Activated naive CD8-positive, alpha-beta T cell treated with anti-CD3 and anti-CD28 coated beads, Interleukin-2, amount 10 ng/mL, durations not matched to agents 7 days and 5 days (primary cell): ENCODE measurements around the gene CCNL2. TPM values are rescaled to one million over a fixed set of nuclear protein-coding genes. Genes with fewer than 3 reads are reported as not detected.
A peak's percentile ranks its signal among the peaks of the same experiment; 100 is the strongest.
"Not testable (repeated sequence)": the region's sequence is repeated elsewhere in the genome, so short reads cannot be mapped to it uniquely, and the experiment has no call there.

Experiments used
- ATAC-seq: fragments of 150-1000 bp; cut with Tn5 transposase; one replicate; pipeline ENCODE4 v1.10.0; 2021; ENCODE audit warnings: low read depth, moderate library complexity
- POLR2A ChIA-PET: fragments of 350-600 bp; sonication (Branson Sonifier 250); formaldehyde crosslinking; loops from one replicate; lab custom pipeline; 2021; ENCODE audit warnings: antibody characterized with exemption; lab: Charles Lee
- DNase-seq: peaks from one replicate; pipeline ENCODE4 v3.0.0; 2021
- H3K27ac Mint-ChIP-seq: one replicate; pipeline ENCODE4 v1.8.0; 2022; ENCODE audit warnings: mild to moderate bottlenecking, mixed read lengths
- H3K27me3 Mint-ChIP-seq: one replicate; pipeline ENCODE4 v1.8.0; 2022; ENCODE audit warnings: mild to moderate bottlenecking, moderate library complexity, mixed read lengths
- H3K36me3 Mint-ChIP-seq: one replicate; pipeline ENCODE4 v1.8.0; 2021; ENCODE audit warnings: mild to moderate bottlenecking, mixed read lengths
- H3K4me1 Mint-ChIP-seq: one replicate; pipeline ENCODE4 v1.8.0; 2021; ENCODE audit warnings: mixed read lengths
- H3K4me3 Mint-ChIP-seq: one replicate; pipeline ENCODE4 v1.8.0; 2022; ENCODE audit warnings: mild to moderate bottlenecking, moderate library complexity, mixed read lengths
- H3K9me3 Mint-ChIP-seq: one replicate; pipeline ENCODE4 v1.8.0; 2021; ENCODE audit warnings: mixed read lengths
- total RNA-seq, 2 experiments: library from RNA; stranded (reverse); gene quantifications; one replicate each; pipeline ENCODE4 v1.2.3, GENCODE V29; 2021

Gene CCNL2
- total RNA-seq, 2 experiments from 2014 or later = 201 to 211 TPM

DNA sequence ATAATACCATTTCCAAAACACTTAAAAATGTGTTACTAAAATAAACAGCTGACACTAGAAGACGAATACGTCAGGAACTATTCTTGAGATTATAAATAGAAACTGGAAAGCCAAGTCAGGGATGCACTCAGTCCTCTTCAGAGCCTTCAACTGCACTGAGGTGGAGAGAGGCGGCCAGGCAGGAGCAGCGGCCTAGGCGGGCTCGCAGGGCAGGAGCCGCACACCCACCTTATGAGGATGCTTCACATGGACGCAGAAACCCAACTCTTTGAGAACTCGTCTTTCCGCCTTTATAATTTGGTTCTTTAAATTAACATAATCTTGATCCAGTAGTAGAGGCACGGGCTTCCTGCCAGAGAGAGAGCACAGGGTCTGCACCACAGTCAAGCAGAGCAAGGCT is 4.0 kb downstream of the CCNL2 start:
- peaks cover 16% of the 10 kb centered on the region for H3K4me1 Mint-ChIP-seq
- H3K27ac Mint-ChIP-seq = peak overlapping the region; percentile 6
- POLR2A ChIA-PET = no interaction called here
- H3K27me3 Mint-ChIP-seq = no peaks in the 10 kb centered on the region
- no peaks in the 10 kb centered on the region for H3K9me3 Mint-ChIP-seq
- no peak overlapping the region for H3K4me3 Mint-ChIP-seq
- no peak for DNase-seq
- ATAC-seq = no peak
- H3K36me3 Mint-ChIP-seq = peaks cover 32% of the 10 kb centered on the region

GRCh38 chr1:1394116-1394515 is 5.0 kb downstream of the CCNL2 start:
- no peak for DNase-seq
- Mint-ChIP-seq H3K27me3 (no peaks in the 10 kb centered on the region), H3K27ac (no peak overlapping the region), H3K9me3 (no peaks in the 10 kb centered on the region), H3K36me3 (peaks cover 39% of the 10 kb centered on the region), H3K4me3 (no peak overlapping the region), H3K4me1 (peaks cover 14% of the 10 kb centered on the region)
- ATAC-seq = no peak
- POLR2A ChIA-PET = no interaction called here

DNA sequence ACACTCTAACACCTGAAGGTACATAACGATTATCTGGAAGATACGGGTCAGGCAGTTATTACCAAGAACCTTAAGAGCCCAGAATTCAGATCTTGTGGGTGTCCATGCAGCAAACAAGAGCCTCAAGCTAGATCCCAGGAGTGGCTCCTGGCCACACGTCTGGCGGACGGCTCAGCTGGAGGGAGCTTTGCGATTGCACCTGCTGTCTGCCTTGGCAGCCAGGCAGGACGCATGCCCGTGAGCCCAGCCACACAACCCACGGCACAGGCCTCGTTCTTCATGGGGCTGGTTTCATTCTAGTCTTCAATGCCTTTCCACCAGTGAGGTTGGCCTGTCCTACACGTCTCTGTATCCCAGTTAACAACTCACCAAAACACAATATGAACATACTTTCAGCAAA is 5.7 kb downstream of the CCNL2 start:
- H3K36me3 Mint-ChIP-seq = peaks cover 39% of the 10 kb centered on the region
- no peaks in the 10 kb centered on the region for H3K27me3 Mint-ChIP-seq
- POLR2A ChIA-PET = no interaction called here
- DNase-seq = no peak
- no peaks in the 10 kb centered on the region for H3K9me3 Mint-ChIP-seq
- H3K4me1 Mint-ChIP-seq = peaks cover 14% of the 10 kb centered on the region
- no peak overlapping the region for H3K27ac Mint-ChIP-seq
- no peak for ATAC-seq
- no peak overlapping the region for H3K4me3 Mint-ChIP-seq

- POLR2A ChIA-PET = no interaction called here
- no peaks in the 10 kb centered on the region for H3K9me3 Mint-ChIP-seq
- no peaks in the 10 kb centered on the region for H3K27me3 Mint-ChIP-seq
- peaks cover 36% of the 10 kb centered on the region for H3K36me3 Mint-ChIP-seq
- no peak overlapping the region for H3K4me3 Mint-ChIP-seq
- DNase-seq = no peak
- no peak overlapping the region for H3K27ac Mint-ChIP-seq
- ATAC-seq = no peak
- H3K4me1 Mint-ChIP-seq = peaks cover 10% of the 10 kb centered on the region
Measured at GRCh38 chr1:1393014-1393413, 6.1 kb downstream of the CCNL2 start.

- H3K4me3 Mint-ChIP-seq = no peak overlapping the region
- no peak for ATAC-seq
- no peak overlapping the region for H3K27ac Mint-ChIP-seq
- POLR2A ChIA-PET = interaction anchor here (0.8 kb wide), 1 partner anchor 8 kb away, joined by 3 read pairs; the partner anchor contains the start of gene CCNL2
- H3K36me3 Mint-ChIP-seq = peaks cover 41% of the 10 kb centered on the region
- no peaks in the 10 kb centered on the region for H3K9me3 Mint-ChIP-seq
- H3K27me3 Mint-ChIP-seq = no peaks in the 10 kb centered on the region
- DNase-seq = no peak
- peaks cover 6% of the 10 kb centered on the region for H3K4me1 Mint-ChIP-seq
Measured at GRCh38 chr1:1391225-1391624, 7.9 kb downstream of the CCNL2 start.

GRCh38 chr1:1390675-1391074 is 8.5 kb downstream of the CCNL2 start:
- DNase-seq (no peak), ATAC-seq (no peak)
- H3K27ac Mint-ChIP-seq = no peak overlapping the region
- H3K4me1 Mint-ChIP-seq = peaks cover 5% of the 10 kb centered on the region
- H3K27me3 Mint-ChIP-seq = no peaks in the 10 kb centered on the region
- H3K9me3 Mint-ChIP-seq = no peaks in the 10 kb centered on the region
- POLR2A ChIA-PET = interaction anchor here (0.8 kb wide), 1 partner anchor 8 kb away, joined by 3 read pairs; the partner anchor contains the start of gene CCNL2
- H3K4me3 Mint-ChIP-seq = no peak overlapping the region
- peaks cover 41% of the 10 kb centered on the region for H3K36me3 Mint-ChIP-seq

- POLR2A ChIA-PET = no interaction called here
- H3K4me3 Mint-ChIP-seq = no peak overlapping the region
- DNase-seq (no peak), ATAC-seq (no peak)
- peaks cover 30% of the 10 kb centered on the region for H3K36me3 Mint-ChIP-seq
- no peaks in the 10 kb centered on the region for H3K4me1 Mint-ChIP-seq
- no peaks in the 10 kb centered on the region for H3K27me3 Mint-ChIP-seq
- no peak overlapping the region for H3K27ac Mint-ChIP-seq
- no peaks in the 10 kb centered on the region for H3K9me3 Mint-ChIP-seq
Measured at GRCh38 chr1:1388078-1388472, 11.1 kb downstream of the CCNL2 start.

DNA sequence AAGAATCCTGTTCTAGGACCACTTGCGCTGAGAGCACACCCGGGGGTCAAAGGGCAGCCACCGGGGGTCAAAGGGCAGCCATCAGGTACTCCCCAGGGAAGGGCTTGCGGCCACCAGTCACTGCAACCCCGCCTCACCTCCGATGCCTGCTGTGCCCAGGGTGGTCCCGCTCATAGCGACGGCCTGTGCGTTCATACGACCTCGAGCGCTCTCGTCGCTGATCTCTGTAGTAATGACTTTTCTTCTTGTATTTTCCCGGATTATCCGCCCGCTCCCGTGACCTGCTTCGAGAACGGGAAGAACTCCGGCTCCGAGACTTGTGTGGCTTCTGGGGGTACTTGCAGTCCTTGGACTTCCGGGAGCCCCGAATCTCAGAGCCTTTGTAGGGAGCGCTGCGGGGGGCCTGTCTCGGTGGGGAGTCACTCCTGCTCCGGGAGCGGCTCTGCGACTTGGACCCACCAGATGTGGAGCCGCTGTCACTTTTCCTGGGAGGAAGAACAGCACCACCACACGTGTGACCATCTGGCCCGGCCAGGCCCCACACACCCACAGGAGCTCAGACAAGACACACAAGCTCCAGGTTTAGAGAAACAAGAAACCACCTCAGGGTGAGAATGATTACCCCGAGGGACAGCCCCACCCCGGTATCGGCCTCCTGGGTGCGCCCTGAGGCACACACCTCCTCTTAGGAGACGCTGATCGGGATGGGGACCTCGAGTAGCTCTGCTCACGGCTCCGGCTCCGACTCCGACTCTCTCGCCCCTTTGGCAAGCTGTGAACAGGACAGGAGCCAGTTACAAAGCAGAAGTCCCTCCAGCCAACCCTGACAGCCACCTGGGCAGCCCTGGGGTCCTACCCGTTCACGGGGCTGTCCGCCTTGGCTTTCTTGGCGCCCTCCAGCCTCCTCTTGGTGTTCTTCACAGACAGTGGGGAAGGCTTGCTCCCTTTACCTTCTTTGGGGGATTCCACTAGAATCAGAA is 11.7 kb downstream of the CCNL2 start:
- Mint-ChIP-seq H3K36me3 (peaks cover 30% of the 10 kb centered on the region), H3K4me1 (no peaks in the 10 kb centered on the region), H3K4me3 (no peak overlapping the region), H3K27me3 (no peaks in the 10 kb centered on the region), H3K9me3 (no peaks in the 10 kb centered on the region), H3K27ac (no peak overlapping the region)
- POLR2A ChIA-PET = interaction anchor here (1.4 kb wide), 1 partner anchor 12 kb away, joined by 6 read pairs; the partner anchor contains the start of gene CCNL2
- ATAC-seq = no peak
- no peak for DNase-seq

DNA sequence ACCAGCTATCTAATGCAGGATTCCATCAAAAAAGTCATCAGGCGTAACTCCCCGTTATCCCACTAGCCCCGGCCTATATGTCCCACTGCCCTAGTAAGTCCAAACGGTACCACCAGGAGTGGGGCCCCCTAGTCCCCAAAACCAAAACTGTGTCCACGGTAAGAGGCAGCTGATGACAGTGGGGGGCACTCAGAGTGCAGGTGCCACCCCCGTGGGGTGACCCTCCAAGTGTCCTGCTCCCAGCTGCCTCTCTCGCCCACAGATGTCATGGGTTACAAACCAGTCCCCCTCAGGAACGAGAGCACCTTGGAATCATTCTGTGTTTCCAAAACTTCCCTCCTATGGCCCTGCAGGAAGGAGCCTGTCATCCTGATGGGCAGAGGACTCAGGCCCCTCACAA is 13.2 kb downstream of the CCNL2 start:
- Mint-ChIP-seq H3K4me1 (no peaks in the 10 kb centered on the region), H3K9me3 (no peaks in the 10 kb centered on the region), H3K36me3 (peaks cover 22% of the 10 kb centered on the region), H3K4me3 (no peak overlapping the region), H3K27ac (no peak overlapping the region), H3K27me3 (no peaks in the 10 kb centered on the region)
- no peak for DNase-seq
- ATAC-seq = no peak
- POLR2A ChIA-PET = no interaction called here

- DNase-seq, POLR2A ChIA-PET, H3K27me3 Mint-ChIP-seq, H3K9me3 Mint-ChIP-seq, H3K27ac Mint-ChIP-seq, H3K4me1 Mint-ChIP-seq, ATAC-seq, H3K4me3 Mint-ChIP-seq: not testable (repeated sequence)
- peaks cover 17% of the 10 kb centered on the region for H3K36me3 Mint-ChIP-seq
Measured at GRCh38 chr1:1385339-1385738, 13.8 kb downstream of the CCNL2 start.

DNA sequence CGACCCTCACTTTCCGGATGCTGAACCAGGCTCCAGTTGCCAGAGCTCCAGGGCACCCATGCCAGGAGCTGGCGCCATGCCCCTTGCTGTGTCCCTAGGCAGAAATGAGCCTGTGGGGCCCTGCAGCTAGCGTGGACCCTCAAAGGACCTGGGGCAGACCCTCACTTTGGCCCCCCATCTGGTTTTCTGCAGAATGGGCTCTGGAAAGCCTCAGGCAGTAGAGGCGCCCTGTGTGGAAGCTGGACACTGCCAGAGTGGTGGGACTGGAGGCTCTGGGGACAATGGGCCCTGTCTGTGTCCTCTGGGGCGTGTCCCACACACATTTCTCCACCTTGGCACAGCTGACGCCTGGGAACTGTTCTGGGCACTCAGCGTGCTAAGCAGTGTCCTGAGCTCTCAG is 17.8 kb downstream of the CCNL2 start:
- no peak overlapping the region for H3K4me3 Mint-ChIP-seq
- H3K4me1 Mint-ChIP-seq = peaks cover 2% of the 10 kb centered on the region
- no peak for DNase-seq
- H3K9me3 Mint-ChIP-seq = no peaks in the 10 kb centered on the region
- H3K27me3 Mint-ChIP-seq = no peaks in the 10 kb centered on the region
- no peaks in the 10 kb centered on the region for H3K36me3 Mint-ChIP-seq
- POLR2A ChIA-PET = interaction anchor here (1.3 kb wide), 1 partner anchor 18 kb away, joined by 4 read pairs; the partner anchor contains the start of gene CCNL2
- no peak overlapping the region for H3K27ac Mint-ChIP-seq
- ATAC-seq = no peak

GRCh38 chr1:1380860-1381259 is 18.3 kb downstream of the CCNL2 start:
- Mint-ChIP-seq H3K27ac (no peak overlapping the region), H3K9me3 (no peaks in the 10 kb centered on the region), H3K36me3 (no peaks in the 10 kb centered on the region), H3K4me1 (peaks cover 2% of the 10 kb centered on the region), H3K4me3 (no peak overlapping the region), H3K27me3 (no peaks in the 10 kb centered on the region)
- POLR2A ChIA-PET = interaction anchor here (1.3 kb wide), 1 partner anchor 18 kb away, joined by 4 read pairs; the partner anchor contains the start of gene CCNL2
- DNase-seq (no peak), ATAC-seq (no peak)

- ATAC-seq (no peak), DNase-seq (no peak)
- H3K27ac Mint-ChIP-seq = no peak overlapping the region
- H3K9me3 Mint-ChIP-seq = no peaks in the 10 kb centered on the region
- H3K36me3 Mint-ChIP-seq = no peaks in the 10 kb centered on the region
- POLR2A ChIA-PET = interaction anchor here (0.7 to 1.3 kb wide), 2 partner anchors 22 to 122 kb away, joined by 3 to 8 read pairs; partner anchors contain the start of gene CCNL2
- peaks cover 7% of the 10 kb centered on the region for H3K4me1 Mint-ChIP-seq
- H3K4me3 Mint-ChIP-seq = no peak overlapping the region
- no peaks in the 10 kb centered on the region for H3K27me3 Mint-ChIP-seq
Measured at GRCh38 chr1:1377540-1378205, 21.5 kb downstream of the CCNL2 start.
